Keratinocyte (primary cell): ENCODE results near the gene LYZL1. TPM values are rescaled to one million over a fixed set of nuclear protein-coding genes. Genes with fewer than 3 reads are reported as not detected.

ENCODE experiments used
- DNase-seq: peaks from one replicate; pipeline ENCODE4 v3.0.0-alpha.2; 2011; ENCODE audit warnings: low read depth, missing footprints, low spot score
- FAIRE-seq: peaks from 2 replicates; lab custom pipeline; 2011; peaks lifted over from hg19 to GRCh38; lab: Jason Lieb, UNC
- H2AFZ ChIP-seq: 2 replicates; pipeline ENCODE4 v1.6.0; 2012; ENCODE audit warnings: low read length, control low read depth, inconsistent platforms; ENCODE audit not compliant: control insufficient read depth
- H3K27ac ChIP-seq: 2 replicates; pipeline ENCODE4 v1.5.1; 2011; ENCODE audit warnings: low read length; ENCODE audit not compliant: control insufficient read depth, insufficient read depth
- H3K27me3 ChIP-seq: 3 replicates; pipeline ENCODE4 v1.6.0; 2011; ENCODE audit warnings: low read length; ENCODE audit not compliant: control insufficient read depth, insufficient read depth; ENCODE audit errors: extremely low read depth
- H3K36me3 ChIP-seq, 2 experiments: 2 replicates in 1 of 2; 3 replicates in 1 of 2; pipeline ENCODE4 v1.5.1; 2011; ENCODE audit warnings: low read length in 2 of 2, mild to moderate bottlenecking in 1 of 2; ENCODE audit not compliant: control insufficient read depth in 2 of 2, insufficient read depth in 2 of 2; ENCODE audit errors: extremely low read depth in 1 of 2
- H3K4me1 ChIP-seq: 3 replicates; pipeline ENCODE4 v1.5.1; 2011; ENCODE audit warnings: low read length; ENCODE audit not compliant: control insufficient read depth, insufficient read depth; ENCODE audit errors: extremely low read depth
- H3K4me2 ChIP-seq: 3 replicates; pipeline ENCODE4 v1.6.0; 2011; ENCODE audit warnings: low read depth, low read length; ENCODE audit not compliant: control insufficient read depth, insufficient read depth; ENCODE audit errors: extremely low read depth
- H3K4me3 ChIP-seq, 3 experiments: fragments of 200-600 bp in 1 of 3; sonication (generic) in 1 of 3; 2 replicates in 2 of 3; 3 replicates in 1 of 3; pipeline ENCODE4 v1.5.1; 2011 to 2016; ENCODE audit warnings: low read length in 3 of 3, mild to moderate bottlenecking in 3 of 3, control low read depth in 2 of 3, inconsistent platforms in 1 of 3, low read depth in 1 of 3, mixed read lengths in 1 of 3, mixed run types in 1 of 3, moderate library complexity in 1 of 3; ENCODE audit not compliant: control insufficient read depth in 2 of 3, insufficient read depth in 2 of 3; ENCODE audit errors: extremely low read depth in 1 of 3
- H3K79me2 ChIP-seq: 2 replicates; pipeline ENCODE4 v1.6.0; 2012; ENCODE audit warnings: low read length; ENCODE audit not compliant: control insufficient read depth, insufficient read depth
- H3K9ac ChIP-seq: 3 replicates; pipeline ENCODE4 v1.6.0; 2011; ENCODE audit warnings: low read length; ENCODE audit not compliant: control insufficient read depth, insufficient read depth; ENCODE audit errors: extremely low read depth
- H3K9me1 ChIP-seq: 3 replicates; pipeline ENCODE4 v1.6.0; 2011; ENCODE audit warnings: low read length; ENCODE audit not compliant: control insufficient read depth, insufficient read depth; ENCODE audit errors: extremely low read depth
- H3K9me3 ChIP-seq: 2 replicates; pipeline ENCODE4 v1.5.1; 2012; ENCODE audit warnings: low read depth, low read length; ENCODE audit not compliant: control insufficient read depth
- H4K20me1 ChIP-seq: 3 replicates; pipeline ENCODE4 v1.6.0; 2011; ENCODE audit warnings: low read length; ENCODE audit not compliant: control insufficient read depth, insufficient read depth; ENCODE audit errors: extremely low read depth
- CTCF ChIP-seq, 3 experiments: IDR thresholded peaks in 1 of 3; conservative IDR thresholded peaks in 1 of 3; optimal IDR thresholded peaks in 1 of 3; 2 replicates in 2 of 3; 3 replicates in 1 of 3; pipeline versions ENCODE3 to v1.5.1; 2011; ENCODE audit warnings: low read length in 3 of 3, mild to moderate bottlenecking in 3 of 3, moderate library complexity in 2 of 3, control low read depth in 1 of 3, inconsistent platforms in 1 of 3; ENCODE audit not compliant: insufficient read depth in 2 of 3; ENCODE audit errors: extremely low read depth in 1 of 3
- EZH2 ChIP-seq: IDR thresholded peaks from one replicate; pipeline ENCODE4 v1.6.1; 2012; ENCODE audit warnings: inconsistent platforms, mild to moderate bottlenecking, low read length, moderate library complexity
- dilution Hi-C: fragments of 300-500 bp; cut with MboI; formaldehyde crosslinking; loops from one replicate; pipeline ENCODE4 v1.7.0; 2020; ENCODE audit warnings: low sequenced_read_pairs; ENCODE audit not compliant: extremely low pct_ligation_motif_present
- polyA plus RNA-seq, 5 experiments: library from polyadenylated mRNA; depleted of rRNA in 3 of 5; stranded (reverse) in 3 of 5; stranded (forward) in 1 of 5; unstranded in 1 of 5; fragments of >200 nt; gene quantifications; 1 replicate in 1 of 5; 2 replicates in 3 of 5; 3 replicates in 1 of 5; pipeline versions ENCODE4 v1.2.1 to v1.2.3, GENCODE V29; 2011 to 2012; ENCODE audit warnings: missing spikeins in 2 of 5, low read depth in 1 of 5, low replicate concordance in 1 of 5

Gene LYZL1
- polyA plus RNA-seq, 1 donor (not counting 4 experiments of a cell fraction or from before 2014, with no cell fraction given) = not detected

- H3K4me3 ChIP-seq = no peak overlapping the region
These were observed 47.7 kb upstream of the LYZL1 start for GRCh38 chr10:29240986-29241660.

GRCh38 chr10:29241925-29242324, 46.9 kb upstream of the LYZL1 start:
- Histone ChIP-seq H3K9me1 (no peaks in the 10 kb centered on the region), H3K9me3 (no peaks in the 10 kb centered on the region), H3K36me3 (no peaks in the 10 kb centered on the region), H2AFZ (no peak overlapping the region), H3K27ac (no peak overlapping the region), H3K4me3 (no peak overlapping the region), H3K27me3 (peaks cover 3% of the 10 kb centered on the region), H3K79me2 (no peaks in the 10 kb centered on the region), H3K4me2 (no peak overlapping the region), H3K9ac (no peak overlapping the region), H4K20me1 (no peaks in the 10 kb centered on the region), H3K4me1 (no peaks in the 10 kb centered on the region)
- no peak for FAIRE-seq
- dilution Hi-C loops = no loop called here
- TF ChIP-seq CTCF (optimal IDR thresholded peaks at IDR 0.05 in 1 of 3, IDR thresholded peaks at IDR 0.05 in 1 of 3, conservative IDR thresholded peaks at IDR 0.05 in 1 of 3; ENCODE audit: extremely low read depth in 1 of 3, insufficient read depth in 2 of 3, low read length in 3 of 3) (no peak), EZH2 (no peak)
- DNase-seq = no peak

More at GRCh38 chr10:29240986-29241660, 47.7 kb upstream of the LYZL1 start:
- Histone ChIP-seq H3K4me2 (no peak overlapping the region), H3K4me1 (no peaks in the 10 kb centered on the region), H3K27me3 (peaks cover 3% of the 10 kb centered on the region), H3K9me3 (no peaks in the 10 kb centered on the region), H3K9me1 (no peaks in the 10 kb centered on the region), H3K36me3 (no peaks in the 10 kb centered on the region), H4K20me1 (no peaks in the 10 kb centered on the region), H3K9ac (no peak overlapping the region), H3K27ac (no peak overlapping the region), H3K79me2 (no peaks in the 10 kb centered on the region), H2AFZ (no peak overlapping the region)
- DNase-seq = no peak
- FAIRE-seq = no peak
- TF ChIP-seq CTCF (optimal IDR thresholded peaks at IDR 0.05 in 1 of 3, IDR thresholded peaks at IDR 0.05 in 1 of 3, conservative IDR thresholded peaks at IDR 0.05 in 1 of 3; ENCODE audit: extremely low read depth in 1 of 3, insufficient read depth in 2 of 3, low read length in 3 of 3) = no peak
- TF ChIP-seq EZH2 = no peak
- dilution Hi-C loops = no loop called here
